ENCODE data around the gene NPHP4.

NPHP4 gene

GRCh38 chr1:5858844-5859407, 133.3 kb downstream of the NPHP4 start:
- Histone ChIP-seq H3K36me3 (replicated peaks; ENCODE audit: insufficient read depth, low read length) (no peaks in the 10 kb centered on the region), H3K9me3 (replicated peaks; ENCODE audit: insufficient read depth, low read length) (no peaks in the 10 kb centered on the region), H3K27ac (ENCODE audit: low read length) (no peak overlapping the region), H4K20me1 (ENCODE audit: insufficient read depth, low read length) (no peaks in the 10 kb centered on the region), H3K4me3 (ENCODE audit: low read length) (no peak overlapping the region), H2AFZ (ENCODE audit: low read length) (no peak overlapping the region), H3K27me3 (replicated peaks; ENCODE audit: insufficient read depth, low read length) (no peaks in the 10 kb centered on the region), H3K4me1 (ENCODE audit: low read length) (no peaks in the 10 kb centered on the region), H3K9ac (ENCODE audit: low read length) (no peak overlapping the region), H3K79me2 (ENCODE audit: low read length) (no peaks in the 10 kb centered on the region), H3K4me2 (ENCODE audit: low read depth, low read length) (no peak overlapping the region), H3K9me2 (replicated peaks; ENCODE audit: insufficient read depth, low read length) (no peaks in the 10 kb centered on the region), H3F3A (ENCODE audit: insufficient read depth, low read length) (no peaks in the 10 kb centered on the region)
- TF ChIP-seq EZH2phosphoT487 (IDR thresholded peaks at IDR 0.05; ENCODE audit: low read length) = no peak
- no peak for TF ChIP-seq EZH2 (optimal IDR thresholded peaks at IDR 0.05; ENCODE audit: low read depth, low read length)
- TF ChIP-seq CTCF (IDR thresholded peaks at IDR 0.05; ENCODE audit: low read length) = no peak
- no peak for DNase-seq

- Histone ChIP-seq H3K9ac (ENCODE audit: low read length) (no peak overlapping the region), H3K4me3 (ENCODE audit: low read length) (no peak overlapping the region), H3F3A (ENCODE audit: insufficient read depth, low read length) (no peaks in the 10 kb centered on the region), H3K9me3 (replicated peaks; ENCODE audit: insufficient read depth, low read length) (no peaks in the 10 kb centered on the region), H3K4me2 (ENCODE audit: low read depth, low read length) (no peak overlapping the region), H3K9me2 (replicated peaks; ENCODE audit: insufficient read depth, low read length) (no peaks in the 10 kb centered on the region), H3K79me2 (ENCODE audit: low read length) (no peaks in the 10 kb centered on the region), H2AFZ (ENCODE audit: low read length) (no peak overlapping the region), H4K20me1 (ENCODE audit: insufficient read depth, low read length) (no peaks in the 10 kb centered on the region), H3K27ac (ENCODE audit: low read length) (no peak overlapping the region), H3K27me3 (replicated peaks; ENCODE audit: insufficient read depth, low read length) (no peaks in the 10 kb centered on the region), H3K36me3 (replicated peaks; ENCODE audit: insufficient read depth, low read length) (no peaks in the 10 kb centered on the region), H3K4me1 (ENCODE audit: low read length) (no peaks in the 10 kb centered on the region)
- no peak for DNase-seq
- TF ChIP-seq CTCF (IDR thresholded peaks at IDR 0.05; ENCODE audit: low read length) (no peak), EZH2 (optimal IDR thresholded peaks at IDR 0.05; ENCODE audit: low read depth, low read length) (no peak), EZH2phosphoT487 (IDR thresholded peaks at IDR 0.05; ENCODE audit: low read length) (no peak)
Measured at GRCh38 chr1:5858246-5858645, 134.0 kb downstream of the NPHP4 start.

- Histone ChIP-seq H3K9me3 (replicated peaks; ENCODE audit: insufficient read depth, low read length) (no peaks in the 10 kb centered on the region), H3K4me1 (ENCODE audit: low read length) (no peaks in the 10 kb centered on the region), H3K27ac (ENCODE audit: low read length) (no peak overlapping the region), H3K36me3 (replicated peaks; ENCODE audit: insufficient read depth, low read length) (no peaks in the 10 kb centered on the region), H4K20me1 (ENCODE audit: insufficient read depth, low read length) (no peaks in the 10 kb centered on the region), H2AFZ (ENCODE audit: low read length) (no peak overlapping the region), H3F3A (ENCODE audit: insufficient read depth, low read length) (no peaks in the 10 kb centered on the region), H3K9me2 (replicated peaks; ENCODE audit: insufficient read depth, low read length) (no peaks in the 10 kb centered on the region), H3K79me2 (ENCODE audit: low read length) (no peaks in the 10 kb centered on the region), H3K4me2 (ENCODE audit: low read depth, low read length) (no peak overlapping the region), H3K4me3 (ENCODE audit: low read length) (no peak overlapping the region), H3K27me3 (replicated peaks; ENCODE audit: insufficient read depth, low read length) (no peaks in the 10 kb centered on the region), H3K9ac (ENCODE audit: low read length) (no peak overlapping the region)
- TF ChIP-seq EZH2phosphoT487 (IDR thresholded peaks at IDR 0.05; ENCODE audit: low read length) (no peak), CTCF (IDR thresholded peaks at IDR 0.05; ENCODE audit: low read length) (no peak), EZH2 (optimal IDR thresholded peaks at IDR 0.05; ENCODE audit: low read depth, low read length) (no peak)
- DNase-seq = no peak
Measured at GRCh38 chr1:5857508-5858090, 134.6 kb downstream of the NPHP4 start.

Measured in MM.1S (cell line).